Measurements from ENCODE around the gene PRKN. TPM values are rescaled to one million over a fixed set of nuclear protein-coding genes. Genes with fewer than 3 reads are reported as not detected.

The PRKN gene
- total and polyA plus RNA-seq, 9 of the 15 experiments (the other 6 are each of a cell fraction or from before 2014, with no cell fraction given): 0.03 to 0.96 (median 0.15) TPM; not detected in 2

GRCh38 chr6:161407581-161407980, 1320.0 kb downstream of the PRKN start (continued):
- TF ChIP-seq PYGO2 (tag; IDR thresholded peaks at IDR 0.05): no peak
- TF ChIP-seq ELK1 (CRISPR knock-in tag; IDR thresholded peaks at IDR 0.05): no peak
- TF ChIP-seq ATF6 (CRISPR knock-in tag; IDR thresholded peaks at IDR 0.05): no peak
- no peak for TF ChIP-seq NKRF (IDR thresholded peaks at IDR 0.05; ENCODE audit: borderline replicate concordance)
- no peak for TF ChIP-seq NR1H2 (CRISPR knock-in tag; IDR thresholded peaks at IDR 0.05)
- no peak for TF ChIP-seq ZBTB9 (CRISPR knock-in tag; IDR thresholded peaks at IDR 0.05)
- TF ChIP-seq PHF8 (IDR thresholded peaks at IDR 0.05; ENCODE audit: borderline replicate concordance, low read length): no peak
- TF ChIP-seq RBM14 (IDR thresholded peaks at IDR 0.05; ENCODE audit: borderline replicate concordance, insufficient read depth, low read depth, low read length): no peak
- 0 out of 2 replicates have a peak, but pooled peaks have one; percentile 26 for TF ChIP-seq MECOM (CRISPR knock-in tag; IDR thresholded peaks at IDR 0.05)
- no peak for TF ChIP-seq ID3 (CRISPR knock-in tag; IDR thresholded peaks at IDR 0.05)
- TF ChIP-seq ID3 (tag; IDR thresholded peaks at IDR 0.05): peak; percentile 67; the same call in 1 of the 2 replicates
- TF ChIP-seq ARID2 (IDR thresholded peaks at IDR 0.05): no peak
- TF ChIP-seq TAF1 (IDR thresholded peaks at IDR 0.05; ENCODE audit: control insufficient read depth, extremely low read depth, insufficient read depth, low read length, severe bottlenecking): no peak
- no peak for TF ChIP-seq CBX8 (IDR thresholded peaks at IDR 0.05; ENCODE audit: borderline replicate concordance, extremely low read depth, low read depth, low read length, poor library complexity, severe bottlenecking)
- no peak for TF ChIP-seq FOXP4 (CRISPR knock-in tag; IDR thresholded peaks at IDR 0.05; ENCODE audit: borderline replicate concordance)
- TF ChIP-seq TCF15 (CRISPR knock-in tag; IDR thresholded peaks at IDR 0.05): no peak
- TF ChIP-seq CHD2 (IDR thresholded peaks at IDR 0.05; ENCODE audit: low read depth, low read length): no peak
